PFSK-1 (cell line): ENCODE results near the gene FAM13A.

Experiments
- FOXP2 ChIP-seq: optimal IDR thresholded peaks from 2 replicates; pipeline ENCODE3; 2011; ENCODE audit warnings: borderline replicate concordance, control low read depth, inconsistent platforms; ENCODE audit not compliant: insufficient read depth; ENCODE audit errors: extremely low read length, extremely low read depth
- POLR2AphosphoS5 ChIP-seq: IDR thresholded peaks from 2 replicates; pipeline ENCODE4 v1.6.1; 2012; ENCODE audit warnings: low read depth, mild to moderate bottlenecking, control low read depth, low read length, moderate library complexity
- REST ChIP-seq, 2 experiments: IDR thresholded peaks; 2 replicates each; pipeline versions ENCODE4 v1.6.1 to v1.8.0; 2011 to 2012; ENCODE audit warnings: low read depth in 2 of 2, low read length in 2 of 2, control low read depth in 1 of 2, inconsistent platforms in 1 of 2, mild to moderate bottlenecking in 1 of 2, moderate library complexity in 1 of 2; ENCODE audit not compliant: insufficient read depth in 1 of 2
- SIN3A ChIP-seq: IDR thresholded peaks from 2 replicates; pipeline ENCODE4 v1.6.1; 2012; ENCODE audit warnings: mild to moderate bottlenecking, low read length, moderate library complexity, borderline replicate concordance; ENCODE audit not compliant: insufficient read depth
- TAF1 ChIP-seq: IDR thresholded peaks from 2 replicates; pipeline ENCODE4 v1.6.1; 2012; ENCODE audit warnings: low read length, control low read depth, borderline replicate concordance; ENCODE audit not compliant: insufficient read depth

- no peak for TF ChIP-seq POLR2AphosphoS5
- TF ChIP-seq REST (IDR thresholded peaks at IDR 0.05; ENCODE audit: insufficient read depth in 1 of 2, low read depth in 2 of 2, low read length in 2 of 2): no peak
- no peak for TF ChIP-seq SIN3A
- TF ChIP-seq TAF1: no peak
- TF ChIP-seq FOXP2: no peak
These were observed 304.9 kb downstream of the FAM13A start for GRCh38 chr4:88752076-88752463.
